Eye (tissue), 1 donor: ENCODE measurements around the gene PDSS2.

Experiments used
- DNase-seq: peaks from one replicate; pipeline ENCODE4 v3.0.0-alpha.2; 2015

The PDSS2 gene

DNA sequence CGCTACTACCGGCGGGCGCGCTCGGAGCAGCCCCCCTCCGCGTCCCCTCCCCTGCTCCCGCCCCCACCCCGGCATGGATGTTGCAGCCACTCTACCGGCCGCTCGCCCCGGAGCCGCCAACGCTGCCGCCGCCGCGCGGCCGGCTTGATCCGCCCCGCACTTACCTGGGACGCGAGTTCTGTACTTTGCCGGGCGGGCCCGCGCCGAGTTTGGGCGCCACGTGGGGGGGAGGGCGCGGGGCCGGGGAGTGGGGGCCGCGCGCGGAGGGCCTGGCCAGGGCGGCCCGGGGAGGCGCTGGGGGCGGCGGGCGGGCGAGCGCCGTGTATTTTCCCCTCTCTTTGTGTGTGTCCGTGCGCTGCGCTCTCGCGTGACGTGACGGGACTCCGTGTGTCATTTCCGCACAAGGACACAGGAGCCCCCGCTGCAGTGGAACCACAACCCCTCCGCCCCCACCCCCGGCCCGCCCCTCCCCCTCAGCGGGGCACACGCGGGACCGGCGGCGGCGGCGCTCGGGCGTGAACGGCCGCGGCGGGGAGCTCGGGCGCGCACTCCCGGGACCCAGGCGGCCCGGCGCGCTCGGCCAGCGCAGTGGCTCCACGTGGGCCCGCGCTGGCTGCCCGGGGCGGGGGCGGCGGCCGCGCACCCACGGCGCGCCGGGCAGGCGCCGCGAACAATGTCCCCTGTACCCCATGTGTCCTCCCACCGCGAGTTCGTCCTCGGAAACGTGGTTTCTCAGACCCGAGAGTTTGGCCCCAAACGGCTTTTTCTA lies 344.3 kb downstream of the PDSS2 start, which contains the start of gene BEND3:
Gene BEND3, minus strand, starts transcription at position 590 of the 769 bp plus-strand sequence. CDS start 16,230 bp downstream, outside the sequence.
- peak; percentile 79 for DNase-seq

DNA sequence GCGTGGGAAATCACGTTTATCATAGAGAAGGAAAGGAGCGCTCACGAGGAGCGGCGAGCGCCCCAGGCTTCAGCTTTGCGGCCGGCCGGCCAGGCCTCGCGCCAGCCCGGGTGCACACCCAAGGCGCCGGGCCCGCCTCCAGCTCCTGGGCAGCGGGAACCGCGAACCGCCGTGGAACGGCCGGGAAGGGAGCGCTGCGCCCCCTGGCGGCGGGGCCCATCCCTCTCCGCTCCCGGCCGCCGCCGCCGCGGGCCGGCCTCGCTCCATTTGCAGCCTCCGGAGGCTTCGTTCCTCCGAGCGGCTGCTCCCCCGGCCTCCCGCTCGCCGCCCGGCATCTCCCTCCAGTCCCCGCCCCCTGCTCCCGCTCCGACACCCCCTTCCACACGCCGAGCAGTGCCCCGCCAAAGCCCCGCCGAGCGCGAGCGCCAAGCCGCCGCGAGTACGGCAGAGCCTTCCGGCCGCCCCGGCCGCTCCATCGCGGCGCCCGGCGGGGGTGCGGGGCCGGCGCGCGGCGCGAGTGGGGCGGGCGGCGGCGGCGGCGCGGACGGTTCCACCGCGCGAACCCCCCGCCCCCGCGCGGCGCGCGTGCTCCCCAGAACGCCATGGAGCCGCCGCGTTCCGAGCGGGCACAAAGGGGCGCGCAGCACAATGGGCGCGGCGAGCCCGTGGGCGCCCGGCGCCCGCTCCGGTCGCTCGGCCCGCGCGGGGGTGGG lies 345.0 kb downstream of the PDSS2 start:
- DNase-seq = peak; percentile 95

DNA sequence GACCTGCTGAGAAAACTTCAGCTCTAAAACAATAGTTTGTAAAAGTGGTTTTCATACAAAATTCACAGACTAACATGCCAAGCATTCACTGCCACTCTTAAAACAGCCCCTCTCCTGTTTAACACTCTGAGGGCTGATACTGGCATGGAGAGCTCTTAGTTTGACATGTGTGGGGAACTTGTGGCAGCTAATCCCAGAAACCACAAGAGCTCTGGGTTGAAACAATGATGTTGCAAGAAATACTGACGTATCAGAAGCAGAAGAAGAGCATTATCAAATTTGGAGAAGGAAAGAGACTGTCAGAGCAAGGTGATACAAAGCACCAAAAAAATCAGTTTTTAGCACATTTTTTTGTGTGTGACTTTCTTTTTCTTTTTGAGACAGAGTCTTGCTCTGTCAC lies 349.2 kb downstream of the PDSS2 start:
- no peak for DNase-seq

DNA sequence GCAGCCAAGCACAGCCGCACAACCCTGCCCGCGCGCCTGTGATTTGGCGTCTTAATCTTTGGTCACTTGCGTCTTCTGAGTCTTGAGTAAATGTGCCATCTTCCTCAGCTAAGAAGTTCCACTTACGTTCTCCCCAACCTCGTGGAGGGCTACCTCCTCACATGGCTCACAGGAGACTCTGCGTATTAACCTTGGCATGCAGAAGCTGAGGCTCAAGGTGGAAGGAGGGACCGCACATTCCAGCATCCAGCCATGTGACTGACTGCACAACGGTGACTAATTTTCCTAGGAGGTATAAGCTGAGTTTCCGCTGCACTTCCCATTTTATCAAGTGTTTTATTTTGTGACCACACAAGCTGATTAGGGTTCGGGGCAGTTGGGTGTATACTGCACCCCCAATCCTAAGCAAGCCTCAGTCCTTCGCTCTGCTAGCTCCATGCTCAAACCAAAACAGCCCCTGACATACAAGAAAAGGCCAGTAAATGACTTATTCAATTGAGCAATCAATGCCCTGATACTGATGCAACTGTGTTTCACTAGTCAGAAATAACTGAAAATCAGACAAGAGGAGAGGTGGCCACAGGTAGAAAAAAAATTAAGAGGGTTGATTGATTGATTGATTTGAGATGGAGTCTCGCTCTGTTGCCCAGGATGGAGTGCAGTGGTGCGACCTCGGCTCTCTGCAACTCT lies 351.0 kb downstream of the PDSS2 start:
- DNase-seq = no peak

DNA sequence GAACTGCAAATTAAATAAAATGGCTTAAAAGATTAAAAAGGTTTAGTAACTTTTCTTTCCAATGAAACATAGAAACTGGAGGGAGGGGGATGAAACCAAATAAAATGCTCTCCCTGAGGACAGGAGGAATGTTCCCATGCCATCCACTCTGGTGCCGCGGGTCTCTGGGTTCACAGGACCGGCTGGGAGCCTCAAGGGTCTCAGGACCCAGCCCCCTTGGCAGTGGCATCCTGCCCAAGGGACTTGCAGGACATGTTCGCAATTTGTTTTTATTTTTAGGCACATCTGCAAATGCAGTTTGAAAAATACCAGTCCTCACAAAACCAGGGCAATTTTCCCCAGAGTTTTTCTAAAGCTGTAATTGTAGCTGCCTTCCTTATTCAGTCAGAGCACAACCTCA lies 351.6 kb downstream of the PDSS2 start:
- no peak for DNase-seq

DNA sequence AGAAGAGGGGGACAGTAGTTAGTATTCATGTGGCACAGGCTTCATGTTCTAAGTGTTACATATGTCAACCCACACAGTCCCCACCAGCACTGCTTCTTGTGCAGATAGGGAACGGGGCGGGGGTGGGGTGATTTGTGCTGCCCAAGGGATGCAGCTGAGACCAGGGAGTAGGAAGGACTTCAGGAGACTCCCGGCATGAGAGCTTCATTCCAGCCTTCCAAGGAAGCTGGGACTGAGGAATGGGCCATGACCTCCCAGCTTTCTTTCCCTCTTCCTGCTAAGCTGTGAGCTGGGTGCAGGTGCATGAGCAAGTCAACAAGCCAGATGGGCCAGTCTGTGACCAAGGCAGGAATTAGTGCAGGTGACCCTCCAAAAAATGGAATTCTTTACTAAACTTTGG lies 353.2 kb downstream of the PDSS2 start:
- DNase-seq = no peak

DNA sequence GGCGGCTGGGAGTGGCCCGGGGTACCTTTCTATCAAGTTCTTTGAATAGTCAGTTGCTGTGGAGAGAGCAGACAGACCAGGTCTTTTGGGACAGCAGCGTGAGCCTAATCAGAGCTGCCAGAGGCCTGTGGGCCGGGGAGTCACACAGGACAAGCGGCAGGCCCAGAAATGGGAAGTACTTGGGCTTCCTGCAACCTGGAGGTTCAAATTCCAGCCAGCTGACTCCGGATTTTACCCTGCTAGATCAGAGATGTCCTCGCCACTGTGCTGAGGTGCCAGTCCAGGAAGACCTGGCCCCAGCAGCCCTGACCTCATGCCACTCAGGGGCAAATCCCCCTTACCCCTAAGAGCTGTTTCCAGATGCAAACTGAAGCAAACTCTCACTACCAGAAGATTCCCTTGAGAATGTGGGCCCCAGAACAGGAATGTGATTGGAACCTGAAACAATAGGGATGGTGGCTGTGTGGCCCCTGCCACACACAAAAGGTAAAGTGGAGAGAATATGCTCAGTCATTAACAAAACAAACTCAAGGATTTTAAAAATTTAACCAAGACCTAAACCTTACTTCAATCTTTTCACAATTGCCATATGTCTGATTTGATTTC lies 353.8 kb downstream of the PDSS2 start:
- DNase-seq = no peak

DNA sequence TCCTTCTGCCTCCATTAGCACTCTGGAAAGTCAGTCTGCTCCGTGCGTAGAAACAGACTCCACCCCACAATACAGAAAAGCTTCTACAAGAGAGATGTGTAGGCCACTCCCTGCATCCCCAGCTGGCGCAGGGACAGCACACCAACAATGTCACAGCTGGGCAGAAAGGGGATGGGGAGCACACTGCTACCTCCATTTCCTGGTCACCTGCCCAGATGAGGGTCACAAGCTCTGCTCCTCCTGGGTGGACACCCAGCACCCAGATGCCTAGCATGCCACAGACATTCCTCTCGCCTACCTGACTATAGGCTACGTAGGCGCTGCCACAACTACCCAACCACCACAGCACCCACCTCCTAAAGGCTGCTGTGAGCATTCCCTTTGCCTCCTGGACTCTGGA lies 356.3 kb downstream of the PDSS2 start:
- DNase-seq = no peak
